Activated CD4-positive, alpha-beta T cell treated with anti-CD3 and anti-CD28 coated beads for 36 hours (primary cell): ENCODE measurements around the gene ARHGDIG. TPM values are rescaled to one million over a fixed set of nuclear protein-coding genes. Genes with fewer than 3 reads are reported as not detected.
"Not testable (repeated sequence)": the region's sequence is repeated elsewhere in the genome, so short reads cannot be mapped to it uniquely, and the experiment has no call there.

Experiments used
- ATAC-seq: fragments of 200-7000 bp; cut with Tn5 transposase; one replicate; pipeline ENCODE4 v1.10.0; 2021; ENCODE audit warnings: mild to moderate bottlenecking, moderate library complexity
- CTCF ChIA-PET: fragments of 350-600 bp; sonication (Branson Sonifier 250); formaldehyde crosslinking; loops from one replicate; lab custom pipeline; 2021; ENCODE audit warnings: antibody characterized with exemption; lab: Charles Lee
- POLR2A ChIA-PET: fragments of 350-600 bp; sonication (Branson Sonifier 250); formaldehyde crosslinking; loops from one replicate; lab custom pipeline; 2021; ENCODE audit warnings: antibody characterized with exemption, inconsistent platforms; lab: Charles Lee
- DNase-seq: peaks from one replicate; pipeline ENCODE4 v3.0.0-alpha.2; 2020
- H3K27ac Mint-ChIP-seq: one replicate; pipeline ENCODE4 v1.8.0; 2021; ENCODE audit warnings: mixed read lengths
- H3K27me3 Mint-ChIP-seq: one replicate; pipeline ENCODE4 v1.8.0; 2021; ENCODE audit warnings: mixed read lengths
- H3K36me3 Mint-ChIP-seq: one replicate; pipeline ENCODE4 v1.8.0; 2021; ENCODE audit warnings: low read depth, mixed read lengths
- H3K4me1 Mint-ChIP-seq: one replicate; pipeline ENCODE4 v1.8.0; 2021; ENCODE audit warnings: mixed read lengths
- H3K4me3 Mint-ChIP-seq: one replicate; pipeline ENCODE4 v1.8.0; 2021; ENCODE audit warnings: mild to moderate bottlenecking, moderate library complexity, mixed read lengths
- H3K9me3 Mint-ChIP-seq: one replicate; pipeline ENCODE4 v1.8.0; 2021; ENCODE audit warnings: low read depth, mixed read lengths
- intact Hi-C, 2 experiments: fragments of 100-400 bp; cut with DNase I in 1 of 2; cut with micrococcal nuclease in 1 of 2; formaldehyde crosslinking; loops; one replicate each; pipeline versions ENCODE4 v1.14.2 to v1.15.1; 2022 to 2024; cut with DNase I, micrococcal nuclease
- total RNA-seq, 2 experiments: library from RNA; stranded (reverse); gene quantifications; one replicate each; pipeline ENCODE4 v1.2.3, GENCODE V29; 2021

Gene ARHGDIG
- total RNA-seq, 2 experiments from 2014 or later = not detected

GRCh38 chr16:263182-263774 is 17.1 kb upstream of the ARHGDIG start:
- no peaks in the 10 kb centered on the region for H3K9me3 Mint-ChIP-seq
- H3K36me3 Mint-ChIP-seq = peaks cover 2% of the 10 kb centered on the region
- intact Hi-C loops = no loop called here
- H3K4me3 Mint-ChIP-seq = no peak overlapping the region
- ATAC-seq = no peak
- no peak for DNase-seq
- no peak overlapping the region for H3K27ac Mint-ChIP-seq
- H3K27me3 Mint-ChIP-seq = no peaks in the 10 kb centered on the region
- ChIA-PET CTCF (interaction anchor here (0.7 kb wide), 1 partner anchor 28 kb away, joined by 3 read pairs; no protein-coding TSS in a partner anchor), POLR2A (no interaction called here)
- H3K4me1 Mint-ChIP-seq = peaks cover 5% of the 10 kb centered on the region

- intact Hi-C loops = no loop called here
- Mint-ChIP-seq H3K9me3 (no peaks in the 10 kb centered on the region), H3K27me3 (no peaks in the 10 kb centered on the region), H3K4me3 (no peak overlapping the region), H3K4me1 (peaks cover 5% of the 10 kb centered on the region), H3K27ac (no peak overlapping the region), H3K36me3 (peaks cover 2% of the 10 kb centered on the region)
- POLR2A ChIA-PET = no interaction called here
- DNase-seq = no peak
- CTCF ChIA-PET = interaction anchor here (0.7 kb wide), 2 partner anchors 29 to 43 kb away, joined by 3 read pairs; no protein-coding TSS in a partner anchor
- ATAC-seq = no peak
Observed at GRCh38 chr16:263944-264343, 16.4 kb upstream of the ARHGDIG start.

- intact Hi-C loops = no loop called here
- peaks cover 3% of the 10 kb centered on the region for H3K4me1 Mint-ChIP-seq
- H3K36me3 Mint-ChIP-seq = peaks cover 2% of the 10 kb centered on the region
- DNase-seq (no peak), ATAC-seq (no peak)
- POLR2A ChIA-PET = no interaction called here
- no peaks in the 10 kb centered on the region for H3K27me3 Mint-ChIP-seq
- H3K9me3 Mint-ChIP-seq = no peaks in the 10 kb centered on the region
- H3K4me3 Mint-ChIP-seq = no peak overlapping the region
- CTCF ChIA-PET = interaction anchor here (0.7 kb wide), 1 partner anchor 43 kb away, joined by 3 read pairs; no protein-coding TSS in a partner anchor
- no peak overlapping the region for H3K27ac Mint-ChIP-seq
Observed at GRCh38 chr16:264440-264951, 15.9 kb upstream of the ARHGDIG start.

GRCh38 chr16:265002-265529 is 15.3 kb upstream of the ARHGDIG start:
- Mint-ChIP-seq H3K9me3 (no peaks in the 10 kb centered on the region), H3K4me3 (no peak overlapping the region), H3K27me3 (no peaks in the 10 kb centered on the region), H3K4me1 (peaks cover 3% of the 10 kb centered on the region), H3K27ac (no peak overlapping the region), H3K36me3 (peaks cover 2% of the 10 kb centered on the region)
- DNase-seq = no peak
- ChIA-PET CTCF (no interaction called here), POLR2A (no interaction called here)
- no peak for ATAC-seq
- intact Hi-C loops = no loop called here

DNA sequence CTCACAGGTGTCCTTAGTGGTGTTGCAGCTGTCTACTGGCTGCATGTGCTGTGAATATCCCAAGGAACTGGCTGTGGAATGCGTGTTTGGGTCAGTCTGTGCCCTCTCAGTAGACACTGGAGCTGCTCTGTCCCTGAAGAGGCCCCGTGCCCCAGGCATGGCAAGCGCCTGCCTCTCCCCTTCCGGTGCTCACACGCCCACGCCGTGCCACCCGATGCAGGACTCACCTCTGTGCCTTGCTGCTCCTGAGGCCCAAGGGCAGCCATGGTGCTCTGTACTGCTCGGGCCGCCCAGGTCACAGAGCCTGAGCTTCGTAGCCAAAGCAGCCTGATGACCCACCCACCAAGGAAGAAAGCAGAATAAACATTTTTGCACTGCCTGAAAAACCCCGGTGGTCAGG is 14.7 kb upstream of the ARHGDIG start:
- H3K4me1 Mint-ChIP-seq = peaks cover 3% of the 10 kb centered on the region
- intact Hi-C loops = no loop called here
- H3K27me3 Mint-ChIP-seq = no peaks in the 10 kb centered on the region
- ATAC-seq (peak; percentile 51), DNase-seq (peak; percentile 41)
- H3K36me3 Mint-ChIP-seq = peaks cover 2% of the 10 kb centered on the region
- no peaks in the 10 kb centered on the region for H3K9me3 Mint-ChIP-seq
- POLR2A ChIA-PET = no interaction called here
- H3K4me3 Mint-ChIP-seq = no peak overlapping the region
- CTCF ChIA-PET = no interaction called here
- no peak overlapping the region for H3K27ac Mint-ChIP-seq

DNA sequence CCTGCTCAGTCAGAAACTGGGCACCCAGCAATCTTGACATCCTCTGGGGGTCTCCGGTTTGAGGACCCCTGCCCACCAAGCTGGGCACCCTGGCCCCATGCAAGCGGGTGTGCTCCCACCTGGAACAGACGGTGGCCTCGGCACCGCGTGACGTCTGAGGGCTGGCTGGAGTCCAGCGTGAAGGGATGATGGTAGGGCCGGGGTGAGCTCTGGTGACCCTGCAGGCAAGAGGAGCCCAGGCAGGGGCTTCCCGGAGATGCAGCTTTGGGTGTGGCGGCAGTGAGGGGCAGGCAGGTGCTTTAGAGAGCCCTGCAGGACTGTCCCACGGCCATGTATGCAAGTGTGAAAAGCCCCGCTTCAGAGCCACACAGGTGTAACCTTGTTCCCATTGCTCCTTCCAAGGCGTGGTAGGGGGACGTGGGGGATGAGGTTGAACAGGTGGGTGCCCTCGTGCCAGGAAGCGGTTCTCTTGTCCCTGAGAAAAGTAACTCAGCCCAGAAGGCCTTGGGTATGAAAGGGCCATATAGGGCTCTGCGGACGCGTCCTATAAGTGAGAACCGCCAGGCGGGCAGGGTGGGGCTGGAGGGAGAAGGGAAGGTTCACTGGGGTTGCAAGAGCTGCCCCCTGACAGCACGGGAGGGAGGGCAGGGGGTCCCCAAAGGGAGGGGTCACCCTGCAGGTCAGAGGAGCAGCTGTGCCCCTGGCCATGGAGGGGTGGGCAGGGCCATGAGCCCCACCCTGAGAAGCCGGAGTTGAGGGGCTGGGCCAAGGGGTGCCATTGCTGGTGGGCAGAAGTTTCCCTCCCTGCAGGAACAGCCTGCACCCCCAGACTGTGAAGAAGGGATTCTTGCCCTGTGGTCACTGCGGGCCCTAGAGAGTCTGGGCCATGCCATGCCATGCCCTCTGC is 13.9 kb upstream of the ARHGDIG start:
- ATAC-seq (no peak), DNase-seq (no peak)
- Mint-ChIP-seq H3K4me1 (peaks cover 3% of the 10 kb centered on the region), H3K27ac (no peak overlapping the region), H3K36me3 (peaks cover 2% of the 10 kb centered on the region), H3K27me3 (no peaks in the 10 kb centered on the region), H3K4me3 (no peak overlapping the region), H3K9me3 (no peaks in the 10 kb centered on the region)
- POLR2A ChIA-PET = no interaction called here
- CTCF ChIA-PET = interaction anchor here (0.7 kb wide), 1 partner anchor 17 kb away, joined by 4 read pairs; the partner anchor contains the start of gene PDIA2
- intact Hi-C loops = no loop called here

DNA sequence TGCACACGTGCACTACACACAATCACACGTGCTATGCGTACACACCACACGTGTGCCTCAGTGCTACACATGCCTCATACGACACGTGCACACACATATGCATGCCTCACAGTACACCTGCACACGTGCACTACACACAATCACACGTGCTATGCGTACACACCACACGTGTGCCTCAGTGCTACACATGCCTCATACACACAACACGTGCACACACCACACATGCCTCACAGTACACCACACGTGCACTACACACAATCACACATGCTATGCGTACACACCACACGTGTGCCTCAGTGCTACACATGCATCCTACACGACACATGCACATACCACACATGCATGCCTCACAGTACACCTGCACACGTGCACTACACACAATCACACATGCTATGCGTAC is 12.8 kb upstream of the ARHGDIG start:
- H3K4me3 Mint-ChIP-seq, POLR2A ChIA-PET, ATAC-seq: not testable (repeated sequence)

DNA sequence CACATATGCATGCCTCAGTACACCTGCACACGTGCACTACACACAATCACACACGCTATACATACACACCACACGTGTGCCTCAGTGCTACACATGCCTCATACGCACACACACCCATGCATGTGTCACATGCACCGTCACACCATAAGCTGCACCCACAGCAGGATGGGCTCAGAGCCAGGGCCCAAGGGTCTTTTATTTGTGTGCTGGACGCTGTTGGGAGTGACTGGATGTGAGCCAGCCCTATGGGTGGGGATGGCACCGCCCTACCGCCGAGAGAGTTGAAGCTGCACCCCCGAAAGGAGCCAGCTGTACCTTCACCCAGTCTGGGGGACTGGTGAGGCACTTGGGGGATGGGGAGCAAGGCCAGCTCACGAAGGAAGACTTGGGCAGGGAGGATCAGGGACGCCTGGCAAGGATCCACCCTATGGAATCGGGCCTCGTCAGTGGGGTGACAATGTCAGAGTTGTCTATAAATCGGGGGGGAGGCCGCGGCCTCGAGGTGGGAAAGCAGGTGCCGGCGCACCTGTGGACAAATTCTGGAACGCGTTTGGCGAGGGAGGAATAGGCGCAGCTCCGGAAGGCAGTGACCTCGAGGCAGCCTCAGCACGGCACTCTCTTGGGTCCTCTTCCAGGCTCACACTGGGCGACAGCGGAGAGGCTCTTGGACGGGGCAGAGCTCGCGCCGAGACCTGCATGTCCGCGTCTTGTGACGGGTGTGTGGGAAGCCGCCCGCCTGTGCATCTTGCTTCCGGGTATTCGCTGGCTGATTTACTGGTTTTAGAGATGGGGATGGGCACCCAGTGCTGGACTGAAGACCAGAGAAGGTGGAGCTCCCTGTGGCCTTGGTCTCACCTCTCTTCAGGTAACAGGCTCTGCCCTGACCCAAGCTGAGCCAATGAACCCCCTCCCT is 12.0 kb upstream of the ARHGDIG start:
- H3K4me3 Mint-ChIP-seq = no peak overlapping the region
- POLR2A ChIA-PET = no interaction called here
- H3K27ac Mint-ChIP-seq = no peak overlapping the region
- H3K27me3 Mint-ChIP-seq = no peaks in the 10 kb centered on the region
- ATAC-seq = no peak
- H3K9me3 Mint-ChIP-seq = no peaks in the 10 kb centered on the region
- H3K4me1 Mint-ChIP-seq = peaks cover 3% of the 10 kb centered on the region
- intact Hi-C loops = no loop called here
- CTCF ChIA-PET = no interaction called here
- no peak for DNase-seq
- H3K36me3 Mint-ChIP-seq = peaks cover 1% of the 10 kb centered on the region

More for the DNA sequence above, 12.8 kb upstream of the ARHGDIG start:
- DNase-seq, H3K36me3 Mint-ChIP-seq, H3K4me1 Mint-ChIP-seq, H3K9me3 Mint-ChIP-seq, H3K27me3 Mint-ChIP-seq, H3K27ac Mint-ChIP-seq, CTCF ChIA-PET, intact Hi-C loops: not testable (repeated sequence)

DNA sequence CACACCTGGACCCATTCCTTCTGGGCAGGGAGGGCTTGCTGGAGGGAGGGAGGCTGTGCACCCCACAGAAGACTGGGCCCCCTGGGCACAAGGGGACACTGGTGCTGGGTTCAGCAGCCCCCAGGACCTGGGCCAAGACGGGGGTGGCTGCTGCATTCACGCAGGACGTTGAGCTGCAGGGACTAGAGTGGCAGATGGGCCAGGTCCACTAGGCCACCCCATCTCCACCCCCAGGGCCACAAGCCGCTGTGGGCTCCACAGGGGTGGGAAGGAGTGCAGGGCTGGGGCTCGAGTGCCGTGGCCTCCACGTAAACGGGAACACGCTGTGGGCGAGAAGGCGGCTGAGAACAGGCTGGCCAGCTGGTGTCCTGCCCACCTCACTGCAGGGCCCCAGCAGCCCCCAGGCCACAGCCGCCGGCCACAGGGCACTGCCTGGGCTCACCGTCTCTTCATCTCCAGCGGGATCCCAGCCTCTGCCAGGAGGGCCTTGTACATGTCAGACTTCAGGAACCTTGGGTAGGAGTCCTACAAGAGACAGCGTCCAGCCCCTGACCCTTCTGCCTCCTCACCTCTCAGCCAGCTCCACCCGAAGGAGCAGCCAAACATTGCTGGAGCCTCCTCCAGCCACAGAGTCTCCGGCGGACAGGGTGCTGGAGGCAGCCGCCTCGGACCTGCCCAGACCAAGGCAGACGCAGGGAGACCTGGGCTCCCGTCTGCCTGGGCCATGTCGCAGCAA is 11.2 kb upstream of the ARHGDIG start:
- ATAC-seq = no peak
- no peaks in the 10 kb centered on the region for H3K36me3 Mint-ChIP-seq
- H3K9me3 Mint-ChIP-seq = no peaks in the 10 kb centered on the region
- no peak overlapping the region for H3K4me3 Mint-ChIP-seq
- ChIA-PET CTCF (no interaction called here), POLR2A (no interaction called here)
- DNase-seq = no peak
- no peak overlapping the region for H3K27ac Mint-ChIP-seq
- intact Hi-C loops = no loop called here
- peaks cover 3% of the 10 kb centered on the region for H3K4me1 Mint-ChIP-seq
- peaks cover 1% of the 10 kb centered on the region for H3K27me3 Mint-ChIP-seq

- intact Hi-C loops = no loop called here
- no peaks in the 10 kb centered on the region for H3K9me3 Mint-ChIP-seq
- no peak for DNase-seq
- H3K27ac Mint-ChIP-seq = no peak overlapping the region
- peaks cover 3% of the 10 kb centered on the region for H3K4me1 Mint-ChIP-seq
- peaks cover 4% of the 10 kb centered on the region for H3K27me3 Mint-ChIP-seq
- ChIA-PET POLR2A (no interaction called here), CTCF (no interaction called here)
- H3K36me3 Mint-ChIP-seq = no peaks in the 10 kb centered on the region
- ATAC-seq = no peak
- H3K4me3 Mint-ChIP-seq = no peak overlapping the region
Observed at GRCh38 chr16:270381-271255, 9.8 kb upstream of the ARHGDIG start.
